ENCODE data around the gene ASNS. TPM values are rescaled to one million over a fixed set of nuclear protein-coding genes. Genes with fewer than 3 reads are reported as not detected.
A peak's percentile ranks its signal among the peaks of the same experiment; 100 is the strongest.
"Not testable (repeated sequence)": the region's sequence is repeated elsewhere in the genome, so short reads cannot be mapped to it uniquely, and the experiment has no call there.

Gene ASNS
- total RNA-seq (2021), result 85.1 and 95.1 TPM in 2 replicates
- long read RNA-seq, transcript ASNS-202 (13 exons, 1,994 nt), result major isoform, 437 of 461 reads
- long read RNA-seq, partial matches to known transcripts, result 1 of 461 reads
- long read RNA-seq, other reads (novel, unspliced or antisense), result 13 of 461 reads

- H2BK5ac ChIP-seq (ENCODE audit: insufficient read length, low read length), result peak within 1 kb of the TSS; percentile 43
- H3K79me1 ChIP-seq (ENCODE audit: insufficient read depth, low read depth, low read length, poor library complexity, severe bottlenecking), result no peaks in the 10 kb centered on the region
- H2AK5ac ChIP-seq (ENCODE audit: insufficient read length, low read length), result no peak within 1 kb of the TSS
- no peak within 1 kb of the TSS for H2BK20ac ChIP-seq (ENCODE audit: low read depth, low read length, poor library complexity, severe bottlenecking)
- no peak within 1 kb of the TSS for H4K91ac ChIP-seq (ENCODE audit: insufficient read length, low read depth, low read length)
- peak within 1 kb of the TSS; percentile 83 for H4K5ac ChIP-seq (ENCODE audit: insufficient read length, low read depth, low read length)
- H3K56ac ChIP-seq (ENCODE audit: insufficient read length, low read depth, low read length), result no peak within 1 kb of the TSS
- no peak within 1 kb of the TSS for H2AFZ ChIP-seq (ENCODE audit: low read length)
- no peaks in the 10 kb centered on the region for H4K20me1 ChIP-seq (ENCODE audit: control insufficient read depth, insufficient read depth, insufficient read length)
- H3K27ac ChIP-seq (ENCODE audit: insufficient read length, low read depth, low read length), result peak within 1 kb of the TSS; percentile 18
- no peak within 1 kb of the TSS for H3T11ph ChIP-seq (ENCODE audit: low read length)
- peaks cover 2% of the 10 kb centered on the region; the same call in 1 of the 2 replicates for H3K4me1 ChIP-seq (ENCODE audit: insufficient read depth, low read length)
- H2BK120ac ChIP-seq (ENCODE audit: low read depth, low read length, poor library complexity, severe bottlenecking), result no peak within 1 kb of the TSS
- peak within 1 kb of the TSS; percentile 65 for H3K4me2 ChIP-seq (ENCODE audit: insufficient read depth, insufficient read length, low read length)
- Mint-ChIP-seq H3K27me3 (ENCODE audit: low read depth) (peaks cover 48% of the 10 kb centered on the region), H3K4me3 (peak within 1 kb of the TSS; percentile 90 to 95), H3K9me3 (peaks cover 2 to 4% of the 10 kb centered on the region in 2 experiments; a peak in 3 of 5 replicates), H3K27ac (peak within 1 kb of the TSS; percentile 90 to 96 (median 91); a peak in 6 of 7 replicates), H3K4me1 (peaks cover 22 to 29% of the 10 kb centered on the region in 2 experiments), H3K36me3 (ENCODE audit: insufficient read depth in 1 of 3, low read depth in 3 of 3) (peaks cover 13 to 22% (median 13%) of the 10 kb centered on the region in 3 experiments; a peak in 6 of 7 replicates)
- no peak within 1 kb of the TSS for H2BK12ac ChIP-seq (ENCODE audit: insufficient read length, low read depth, low read length)
- no peaks in the 10 kb centered on the region; the same call in 1 of the 2 replicates for H3K27me3 ChIP-seq (ENCODE audit: insufficient read depth, low read length)
- H4K8ac ChIP-seq (replicated peaks; ENCODE audit: insufficient read length, low read depth, low read length), result no peak within 1 kb of the TSS
- no peaks in the 10 kb centered on the region for H3K79me2 ChIP-seq (ENCODE audit: insufficient read depth, low read length)
- no peak within 1 kb of the TSS for H2BK15ac ChIP-seq (ENCODE audit: low read depth, low read length)
- peak within 1 kb of the TSS; percentile 86 for H3K9ac ChIP-seq (ENCODE audit: extremely low read depth, insufficient read length, low read length)
- no peaks in the 10 kb centered on the region for H3K23me2 ChIP-seq (ENCODE audit: insufficient read length, low read depth, low read length, poor library complexity, severe bottlenecking)
- no CpG with 5 or more reads among the region's 58 CpGs for WGBS (ENCODE audit: extremely low coverage, insufficient read length, low lambda C conversion rate)
- H3K4ac ChIP-seq (ENCODE audit: low read depth, low read length), result no peak within 1 kb of the TSS
- DNase-seq, result peak; percentile 97
- peak within 1 kb of the TSS; percentile 99 for H3K14ac ChIP-seq (ENCODE audit: insufficient read depth, low read length)
- TF ChIP-seq, protein P1, sequence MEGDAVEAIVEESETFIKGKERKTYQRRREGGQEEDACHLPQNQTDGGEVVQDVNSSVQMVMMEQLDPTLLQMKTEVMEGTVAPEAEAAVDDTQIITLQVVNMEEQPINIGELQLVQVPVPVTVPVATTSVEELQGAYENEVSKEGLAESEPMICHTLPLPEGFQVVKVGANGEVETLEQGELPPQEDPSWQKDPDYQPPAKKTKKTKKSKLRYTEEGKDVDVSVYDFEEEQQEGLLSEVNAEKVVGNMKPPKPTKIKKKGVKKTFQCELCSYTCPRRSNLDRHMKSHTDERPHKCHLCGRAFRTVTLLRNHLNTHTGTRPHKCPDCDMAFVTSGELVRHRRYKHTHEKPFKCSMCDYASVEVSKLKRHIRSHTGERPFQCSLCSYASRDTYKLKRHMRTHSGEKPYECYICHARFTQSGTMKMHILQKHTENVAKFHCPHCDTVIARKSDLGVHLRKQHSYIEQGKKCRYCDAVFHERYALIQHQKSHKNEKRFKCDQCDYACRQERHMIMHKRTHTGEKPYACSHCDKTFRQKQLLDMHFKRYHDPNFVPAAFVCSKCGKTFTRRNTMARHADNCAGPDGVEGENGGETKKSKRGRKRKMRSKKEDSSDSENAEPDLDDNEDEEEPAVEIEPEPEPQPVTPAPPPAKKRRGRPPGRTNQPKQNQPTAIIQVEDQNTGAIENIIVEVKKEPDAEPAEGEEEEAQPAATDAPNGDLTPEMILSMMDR (conservative IDR thresholded peaks at IDR 0.05), result no peak
- H3K18ac ChIP-seq (ENCODE audit: insufficient read length, low read depth, low read length), result peak within 1 kb of the TSS; percentile 96
- H3K9me3 ChIP-seq (ENCODE audit: control insufficient read depth, low read depth, low read length), result no peaks in the 10 kb centered on the region
- no peak within 1 kb of the TSS for H3K23ac ChIP-seq (ENCODE audit: insufficient read length, low read depth, low read length)
Measured at GRCh38 chr7:97872025-97872669, at the start of gene ASNS. TSS of gene ASNS (minus strand) at chr7:97872408. CDS start at chr7:97869156, 3,252 bp downstream.

DNA sequence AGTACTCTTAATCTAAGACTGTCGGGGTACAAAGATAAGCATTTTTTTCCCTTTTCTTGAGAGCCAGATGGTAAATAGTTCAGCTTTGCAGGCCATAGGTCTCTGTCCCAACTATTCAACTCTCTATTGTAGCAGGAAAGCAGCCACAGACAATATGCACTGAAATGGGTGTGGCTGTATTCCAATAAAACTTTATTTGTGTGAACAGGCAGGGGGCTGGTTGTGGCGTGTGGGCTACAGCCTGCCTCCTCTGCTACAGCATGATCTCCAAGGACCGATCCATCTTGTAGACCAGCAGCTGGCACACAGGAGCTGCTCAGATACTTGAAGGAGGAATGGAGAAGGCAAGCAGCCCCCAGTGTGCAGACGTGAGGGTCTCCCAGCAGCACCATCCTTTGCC is 49.0 kb upstream of the ASNS start:
- not testable (repeated sequence) for H3T11ph ChIP-seq (ENCODE audit: low read length); H2BK12ac ChIP-seq (ENCODE audit: insufficient read length, low read depth, low read length); H2AK5ac ChIP-seq (ENCODE audit: insufficient read length, low read length); H2BK120ac ChIP-seq (ENCODE audit: low read depth, low read length, poor library complexity, severe bottlenecking); H3K9ac ChIP-seq (ENCODE audit: extremely low read depth, insufficient read length, low read length); H2BK15ac ChIP-seq (ENCODE audit: low read depth, low read length); H4K8ac ChIP-seq (replicated peaks; ENCODE audit: insufficient read length, low read depth, low read length); H3K23ac ChIP-seq (ENCODE audit: insufficient read length, low read depth, low read length); H3K56ac ChIP-seq (ENCODE audit: insufficient read length, low read depth, low read length); H2BK20ac ChIP-seq (ENCODE audit: low read depth, low read length, poor library complexity, severe bottlenecking); H4K20me1 ChIP-seq (ENCODE audit: control insufficient read depth, insufficient read depth, insufficient read length); H2BK5ac ChIP-seq (ENCODE audit: insufficient read length, low read length); H3K79me1 ChIP-seq (ENCODE audit: insufficient read depth, low read depth, low read length, poor library complexity, severe bottlenecking); H4K5ac ChIP-seq (ENCODE audit: insufficient read length, low read depth, low read length); H3K27me3 Mint-ChIP-seq (ENCODE audit: low read depth); H3K79me2 ChIP-seq (ENCODE audit: insufficient read depth, low read length); H3K4me1 ChIP-seq (ENCODE audit: insufficient read depth, low read length); H3K14ac ChIP-seq (ENCODE audit: insufficient read depth, low read length); H3K4me2 ChIP-seq (ENCODE audit: insufficient read depth, insufficient read length, low read length); H4K91ac ChIP-seq (ENCODE audit: insufficient read length, low read depth, low read length); H3K18ac ChIP-seq (ENCODE audit: insufficient read length, low read depth, low read length); H3K9me3 Mint-ChIP-seq; H3K4me3 Mint-ChIP-seq; H3K9me3 ChIP-seq (ENCODE audit: control insufficient read depth, low read depth, low read length); H3K27me3 ChIP-seq (ENCODE audit: insufficient read depth, low read length); H3K23me2 ChIP-seq (ENCODE audit: insufficient read length, low read depth, low read length, poor library complexity, severe bottlenecking); H2AFZ ChIP-seq (ENCODE audit: low read length); H3K4ac ChIP-seq (ENCODE audit: low read depth, low read length); DNase-seq; H3K27ac Mint-ChIP-seq; H3K36me3 Mint-ChIP-seq (ENCODE audit: insufficient read depth in 1 of 3, low read depth in 3 of 3); H3K27ac ChIP-seq (ENCODE audit: insufficient read length, low read depth, low read length)
- WGBS (ENCODE audit: extremely low coverage, insufficient read length, low lambda C conversion rate), result no CpG with 5 or more reads among the region's 4 CpGs
- H3K4me1 Mint-ChIP-seq, result peaks cover 17 to 21% of the 10 kb centered on the region in 2 experiments
